Caco-2 (cell line): ENCODE data around the gene SQSTM1. TPM values are rescaled to one million over a fixed set of nuclear protein-coding genes. Genes with fewer than 3 reads are reported as not detected.
A peak's percentile ranks its signal among the peaks of the same experiment; 100 is the strongest.

ENCODE experiments used
- BruUV-seq: library from RNA; stranded (reverse); fragments of 400-500 nt; replicated peaks from 2 replicates; lab custom pipeline; 2021; lab: Mats Ljungman, UMichigan
- CTCF ChIA-PET: fragments of 300-600 bp; sonication (Branson Sonifier 250); formaldehyde crosslinking; loops from one replicate; lab custom pipeline; 2022; ENCODE audit warnings: antibody characterized with exemption; lab: Charles Lee
- POLR2A ChIA-PET: fragments of 300-600 bp; sonication (Branson Sonifier 250); formaldehyde crosslinking; loops from one replicate; lab custom pipeline; 2022; ENCODE audit warnings: antibody characterized with exemption; lab: Charles Lee
- DNase-seq, 2 experiments: peaks; one replicate each; pipeline versions ENCODE4 v3.0.0 to v3.0.0-alpha.2; 2020 to 2022
- H3K27me3 ChIP-seq: replicated peaks from 2 replicates; pipeline ENCODE4 v1.6.0; 2011; ENCODE audit warnings: low read length; ENCODE audit not compliant: control insufficient read depth, insufficient read depth
- H3K36me3 ChIP-seq: 2 replicates; pipeline ENCODE4 v1.5.1; 2011; ENCODE audit warnings: low read length; ENCODE audit not compliant: control insufficient read depth, insufficient read depth
- H3K4me1 ChIP-seq: fragments of 250-450 bp; sonication (Bioruptor Pico); 2 replicates; pipeline ENCODE4 v1.5.1; 2020; ENCODE audit warnings: mild to moderate bottlenecking
- H3K4me3 ChIP-seq: 2 replicates; pipeline ENCODE4 v1.5.1; 2011; ENCODE audit warnings: low read depth, mild to moderate bottlenecking, control low read depth, low read length
- H3K9me3 ChIP-seq: fragments of 250-450 bp; sonication (Bioruptor Pico); 2 replicates; pipeline ENCODE4 v1.5.1; 2020; ENCODE audit warnings: mild to moderate bottlenecking, moderate library complexity
- H3K27ac Mint-ChIP-seq: one replicate; pipeline ENCODE4 v1.8.0; 2022; ENCODE audit warnings: mixed read lengths; ENCODE audit not compliant: unreplicated experiment
- H3K27me3 Mint-ChIP-seq: one replicate; pipeline ENCODE4 v1.8.0; 2022; ENCODE audit warnings: mixed read lengths; ENCODE audit not compliant: insufficient read depth, unreplicated experiment
- H3K36me3 Mint-ChIP-seq: one replicate; pipeline ENCODE4 v1.8.0; 2022; ENCODE audit warnings: mild to moderate bottlenecking, mixed read lengths; ENCODE audit not compliant: insufficient read depth, unreplicated experiment
- H3K4me1 Mint-ChIP-seq: one replicate; pipeline ENCODE4 v1.8.0; 2022; ENCODE audit warnings: low read depth, mixed read lengths; ENCODE audit not compliant: unreplicated experiment
- H3K4me3 Mint-ChIP-seq: one replicate; pipeline ENCODE4 v1.8.0; 2022; ENCODE audit warnings: mild to moderate bottlenecking, moderate library complexity, mixed read lengths; ENCODE audit not compliant: unreplicated experiment
- H3K9me3 Mint-ChIP-seq: one replicate; pipeline ENCODE4 v1.8.0; 2022; ENCODE audit warnings: mixed read lengths; ENCODE audit not compliant: unreplicated experiment
- intact Hi-C: fragments of 100-400 bp; cut with micrococcal nuclease; formaldehyde crosslinking; loops from one replicate; pipeline ENCODE4 v1.10.0; 2022; ENCODE audit not compliant: unreplicated experiment
- total RNA-seq: library from RNA; stranded (reverse); gene quantifications from 2 replicates; pipeline ENCODE4 v1.2.3, GENCODE V29; 2022
- TF ChIP-seq, protein P1 (sequence below), 2 experiments: fragments of 200-600 bp in 1 of 2; IDR thresholded peaks; 1 replicate in 1 of 2; 2 replicates in 1 of 2; pipeline versions ENCODE4 v1.5.1 to v1.8.0; 2011 to 2022; ENCODE audit warnings: antibody characterized with exemption in 1 of 2, control low read depth in 1 of 2, inconsistent platforms in 1 of 2, low read depth in 1 of 2, low read length in 1 of 2, mild to moderate bottlenecking in 1 of 2, moderate library complexity in 1 of 2; ENCODE audit not compliant: insufficient read depth in 1 of 2, severe bottlenecking in 1 of 2, unreplicated experiment in 1 of 2

Gene SQSTM1
- total RNA-seq, 1 experiment from 2014 or later = 259 TPM

DNA sequence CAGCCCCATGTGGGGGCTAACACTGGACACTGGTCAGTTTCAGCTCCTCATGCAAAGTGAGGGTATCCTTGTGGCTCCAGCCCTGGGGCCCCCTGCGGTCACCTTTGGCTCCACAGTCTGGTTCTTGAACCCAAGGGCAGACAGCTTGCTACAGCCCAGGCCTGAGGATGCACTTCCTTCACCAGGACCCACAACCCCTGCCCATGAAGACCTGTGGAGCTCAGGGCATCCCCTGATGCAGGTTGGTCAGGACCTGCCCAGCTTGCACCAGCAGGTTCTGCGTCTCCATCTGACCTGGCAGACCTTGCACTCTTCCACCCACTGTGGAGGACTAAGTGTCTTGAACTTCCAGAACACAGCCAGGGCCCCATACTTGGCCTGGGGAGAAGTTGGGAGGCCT lies 41.6 kb downstream of the SQSTM1 start:
- no TSS peak for BruUV-seq
- H3K9me3 ChIP-seq = no peaks in the 10 kb centered on the region
- CTCF ChIA-PET = no interaction called here

DNA sequence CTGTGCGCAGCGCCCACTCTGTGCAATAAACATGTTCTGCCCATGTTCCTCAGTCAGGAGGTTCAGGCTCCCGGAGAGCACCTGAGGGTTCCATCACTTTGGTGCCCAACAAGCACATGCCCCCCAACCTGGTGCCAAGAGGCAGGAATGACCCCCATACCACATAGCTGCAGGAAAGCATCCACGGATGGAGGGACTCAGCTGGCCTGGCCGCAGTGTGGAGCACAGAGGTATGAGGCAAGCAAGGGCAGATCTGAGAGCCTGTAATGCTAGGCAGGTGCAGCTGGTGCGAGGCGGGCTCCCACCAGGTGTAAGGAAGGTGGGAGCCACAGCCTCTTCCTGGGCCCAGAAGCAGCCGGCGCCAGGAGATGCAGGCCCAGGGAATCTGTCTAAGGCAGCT lies 42.2 kb downstream of the SQSTM1 start:
- CTCF ChIA-PET = no interaction called here
- Mint-ChIP-seq H3K4me3 (no peak overlapping the region), H3K4me1 (no peaks in the 10 kb centered on the region), H3K27ac (no peak overlapping the region), H3K36me3 (peaks cover 50% of the 10 kb centered on the region), H3K9me3 (no peaks in the 10 kb centered on the region), H3K27me3 (no peaks in the 10 kb centered on the region)
- H3K27me3 ChIP-seq = no peaks in the 10 kb centered on the region
- POLR2A ChIA-PET = no interaction called here
- no peaks in the 10 kb centered on the region for H3K4me1 ChIP-seq
- TF ChIP-seq, protein P1, sequence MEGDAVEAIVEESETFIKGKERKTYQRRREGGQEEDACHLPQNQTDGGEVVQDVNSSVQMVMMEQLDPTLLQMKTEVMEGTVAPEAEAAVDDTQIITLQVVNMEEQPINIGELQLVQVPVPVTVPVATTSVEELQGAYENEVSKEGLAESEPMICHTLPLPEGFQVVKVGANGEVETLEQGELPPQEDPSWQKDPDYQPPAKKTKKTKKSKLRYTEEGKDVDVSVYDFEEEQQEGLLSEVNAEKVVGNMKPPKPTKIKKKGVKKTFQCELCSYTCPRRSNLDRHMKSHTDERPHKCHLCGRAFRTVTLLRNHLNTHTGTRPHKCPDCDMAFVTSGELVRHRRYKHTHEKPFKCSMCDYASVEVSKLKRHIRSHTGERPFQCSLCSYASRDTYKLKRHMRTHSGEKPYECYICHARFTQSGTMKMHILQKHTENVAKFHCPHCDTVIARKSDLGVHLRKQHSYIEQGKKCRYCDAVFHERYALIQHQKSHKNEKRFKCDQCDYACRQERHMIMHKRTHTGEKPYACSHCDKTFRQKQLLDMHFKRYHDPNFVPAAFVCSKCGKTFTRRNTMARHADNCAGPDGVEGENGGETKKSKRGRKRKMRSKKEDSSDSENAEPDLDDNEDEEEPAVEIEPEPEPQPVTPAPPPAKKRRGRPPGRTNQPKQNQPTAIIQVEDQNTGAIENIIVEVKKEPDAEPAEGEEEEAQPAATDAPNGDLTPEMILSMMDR (IDR thresholded peaks at IDR 0.05; ENCODE audit: insufficient read depth in 1 of 2, low read depth in 1 of 2, low read length in 1 of 2, severe bottlenecking in 1 of 2, unreplicated experiment in 1 of 2) = no peak
- DNase-seq = no peak
- intact Hi-C loops = no loop called here
- BruUV-seq = TSS peak; percentile 13
- H3K4me3 ChIP-seq = no peak overlapping the region
- H3K9me3 ChIP-seq = no peaks in the 10 kb centered on the region
- H3K36me3 ChIP-seq = peaks cover 6% of the 10 kb centered on the region

More for the DNA sequence above, 41.6 kb downstream of the SQSTM1 start:
- no peak overlapping the region for H3K4me3 Mint-ChIP-seq
- no peak overlapping the region for H3K27ac Mint-ChIP-seq
- no peaks in the 10 kb centered on the region for H3K4me1 ChIP-seq
- no peaks in the 10 kb centered on the region for H3K4me1 Mint-ChIP-seq
- H3K27me3 Mint-ChIP-seq = no peaks in the 10 kb centered on the region
- H3K36me3 ChIP-seq = peaks cover 6% of the 10 kb centered on the region
- no peak overlapping the region for H3K4me3 ChIP-seq
- no peaks in the 10 kb centered on the region for H3K27me3 ChIP-seq
- no peaks in the 10 kb centered on the region for H3K9me3 Mint-ChIP-seq
- TF ChIP-seq, protein P1 (IDR thresholded peaks at IDR 0.05; ENCODE audit: insufficient read depth in 1 of 2, low read depth in 1 of 2, low read length in 1 of 2, severe bottlenecking in 1 of 2, unreplicated experiment in 1 of 2) = no peak
- H3K36me3 Mint-ChIP-seq = peaks cover 49% of the 10 kb centered on the region
- intact Hi-C loops = no loop called here
- no peak for DNase-seq
- POLR2A ChIA-PET = interaction anchor here (0.5 kb wide), 1 partner anchor 1136 kb away, joined by 6 read pairs; no protein-coding TSS in a partner anchor

DNA sequence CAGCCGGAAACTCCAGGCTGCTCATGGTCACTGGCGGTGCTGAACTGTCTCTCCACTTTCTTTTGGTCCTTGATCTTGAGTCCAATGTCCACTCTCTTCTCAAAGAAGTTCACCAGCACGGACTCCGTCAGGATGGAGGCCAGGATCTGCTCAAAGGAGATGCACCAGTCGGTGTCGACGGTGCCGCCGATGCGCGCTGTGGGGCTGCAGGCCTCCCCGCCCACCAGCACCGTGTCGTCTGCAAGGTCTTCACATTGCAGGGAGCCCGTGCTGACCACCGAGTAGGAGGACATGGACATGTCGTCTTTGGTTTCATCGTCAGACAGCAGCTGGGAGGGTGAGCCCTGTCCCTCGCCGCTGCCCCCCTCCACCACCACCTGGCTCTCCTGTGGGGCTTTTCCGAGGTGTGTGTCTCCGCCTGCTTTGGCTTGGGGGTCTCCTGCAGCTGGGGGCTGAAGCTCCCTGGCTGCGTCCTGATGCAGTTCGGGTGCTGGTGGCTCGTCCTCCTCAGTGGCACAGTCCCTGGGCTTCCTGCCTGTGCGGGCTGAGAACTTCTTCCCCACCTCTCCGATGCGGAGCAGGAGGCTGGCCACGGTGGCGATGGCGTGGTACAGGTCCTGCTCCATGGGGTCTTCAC lies 42.9 kb downstream of the SQSTM1 start:
- intact Hi-C loops = no loop called here
- Histone ChIP-seq H3K4me1 (no peaks in the 10 kb centered on the region), H3K36me3 (peaks cover 6% of the 10 kb centered on the region), H3K27me3 (no peaks in the 10 kb centered on the region), H3K9me3 (no peaks in the 10 kb centered on the region), H3K4me3 (no peak overlapping the region)
- no peaks in the 10 kb centered on the region for H3K27me3 Mint-ChIP-seq
- BruUV-seq = no TSS peak
- no peaks in the 10 kb centered on the region for H3K9me3 Mint-ChIP-seq
- no peak for DNase-seq
- no peak overlapping the region for H3K27ac Mint-ChIP-seq
- H3K36me3 Mint-ChIP-seq = peaks cover 50% of the 10 kb centered on the region
- no peaks in the 10 kb centered on the region for H3K4me1 Mint-ChIP-seq
- ChIA-PET CTCF (no interaction called here), POLR2A (no interaction called here)
- TF ChIP-seq, protein P1 (IDR thresholded peaks at IDR 0.05; ENCODE audit: insufficient read depth in 1 of 2, low read depth in 1 of 2, low read length in 1 of 2, severe bottlenecking in 1 of 2, unreplicated experiment in 1 of 2) = no peak
- no peak overlapping the region for H3K4me3 Mint-ChIP-seq
